Measurements from ENCODE around the gene WWC1.

GRCh38 chr5:168346417-168346816, 55.0 kb downstream of the WWC1 start:
- TF ChIP-seq CTCF (IDR thresholded peaks at IDR 0.05; ENCODE audit: low read length) (no peak), EZH2 (optimal IDR thresholded peaks at IDR 0.05; ENCODE audit: low read depth, low read length) (no peak)
